Measurements from ENCODE around the gene MYEOV.

MYEOV gene

DNA sequence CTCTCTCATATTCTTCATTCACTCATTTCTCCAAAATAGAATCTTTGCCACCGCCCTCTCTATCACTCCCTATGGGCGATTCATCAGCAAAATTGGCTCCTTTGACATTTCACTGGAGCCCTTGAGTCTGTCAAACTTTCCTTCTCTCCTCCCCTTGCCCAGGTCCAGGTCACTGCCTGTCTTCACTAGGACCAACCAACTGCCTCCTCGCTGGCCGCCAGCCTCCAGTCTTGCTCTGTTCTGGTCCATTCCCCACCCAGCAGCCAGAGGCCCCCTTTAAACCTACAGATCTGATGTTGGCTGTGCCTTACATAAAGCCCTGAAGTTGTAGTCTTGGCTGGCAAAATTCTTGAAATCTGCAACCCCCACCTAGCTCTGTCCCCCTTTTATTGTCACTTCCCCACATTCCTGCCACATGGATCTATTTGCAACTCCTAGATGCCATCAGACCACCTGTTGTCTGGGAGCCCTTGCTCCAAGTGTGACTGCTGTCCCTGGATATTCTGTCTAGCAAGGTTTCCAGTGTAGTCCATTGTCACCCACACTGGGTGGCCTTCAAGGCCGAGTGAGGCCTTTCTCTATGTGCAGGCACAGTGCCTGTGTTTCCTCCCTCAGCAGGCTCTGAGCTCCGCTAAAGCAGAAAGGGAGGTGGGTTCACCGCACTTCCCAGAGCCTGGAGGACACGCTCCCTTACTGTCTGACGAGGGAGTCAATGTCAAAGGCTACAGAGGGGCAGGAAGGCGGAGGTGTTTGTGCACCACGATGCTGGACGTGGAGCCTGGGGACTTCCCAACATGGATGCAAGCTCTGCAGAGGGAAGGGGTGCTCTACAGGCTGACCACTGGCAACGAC, 25.5 kb downstream of the MYEOV start:
- DNase-seq: no peak

DNA sequence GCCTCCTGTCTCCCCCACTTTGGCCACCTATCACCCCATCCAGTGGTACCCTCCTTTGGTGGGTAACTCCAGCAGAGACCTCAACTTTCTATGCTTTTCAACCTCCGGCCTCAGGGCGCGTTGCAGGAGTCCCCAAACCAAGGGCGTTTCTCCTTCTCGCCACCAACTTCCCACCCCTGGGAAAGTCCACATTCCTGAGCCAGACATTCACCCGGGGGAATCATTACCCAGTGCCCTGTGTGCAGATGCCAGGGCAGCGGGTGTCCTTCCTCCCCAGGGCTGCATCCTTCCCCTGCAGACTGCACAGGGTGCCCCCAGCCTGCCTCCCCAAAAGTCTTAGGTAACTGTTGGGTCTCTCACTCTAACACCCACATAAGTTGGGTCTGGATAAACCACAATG, 26.4 kb downstream of the MYEOV start:
- no peak for DNase-seq

DNA sequence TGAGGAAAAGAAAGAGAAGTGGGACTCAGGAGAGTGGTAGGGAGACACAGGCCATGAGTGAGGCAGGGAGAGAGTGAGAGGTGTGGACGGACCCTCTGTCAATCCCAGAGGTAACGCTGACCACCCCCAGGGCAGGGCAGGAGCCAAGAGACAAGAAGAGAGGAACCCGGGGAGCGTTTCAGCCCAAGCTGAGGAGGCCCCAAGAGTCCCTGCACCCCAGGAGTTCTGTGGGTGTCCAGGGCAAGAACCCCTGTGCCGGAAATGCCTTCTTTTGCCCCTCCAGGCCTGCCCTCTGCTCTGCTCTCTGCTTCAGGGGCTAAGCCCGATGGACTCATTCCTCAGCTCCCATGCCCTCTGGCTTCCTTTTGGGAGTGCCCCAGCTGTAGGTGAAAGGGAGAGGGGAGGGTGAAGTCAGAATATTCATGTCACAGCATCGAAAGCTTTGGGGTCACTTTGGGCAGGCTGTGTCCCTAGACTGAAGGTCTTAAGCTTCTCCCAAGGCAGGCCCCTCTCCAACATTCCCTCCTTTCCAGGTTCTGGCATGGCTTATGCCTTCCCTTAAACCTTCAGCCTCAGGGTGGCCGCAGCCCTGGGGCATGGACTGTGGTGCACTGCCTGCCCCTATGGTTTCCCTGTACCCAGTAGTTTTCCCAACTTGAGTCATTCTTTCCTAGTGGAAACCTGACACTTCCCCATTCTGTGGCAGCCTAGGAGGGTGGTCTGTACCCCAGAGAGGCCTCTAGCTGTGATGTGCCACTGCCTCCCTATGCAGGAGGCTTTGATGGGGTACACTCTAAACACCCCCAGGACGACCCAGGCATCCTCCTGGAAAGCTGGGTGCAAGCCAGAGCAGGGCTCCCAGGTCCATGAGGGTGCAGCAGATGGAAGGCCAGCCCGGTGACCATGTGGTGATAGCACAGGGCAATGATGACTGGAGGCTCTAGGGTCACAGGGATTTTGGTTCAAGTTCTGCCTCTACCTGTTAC, 27.1 kb downstream of the MYEOV start:
- DNase-seq: no peak

DNA sequence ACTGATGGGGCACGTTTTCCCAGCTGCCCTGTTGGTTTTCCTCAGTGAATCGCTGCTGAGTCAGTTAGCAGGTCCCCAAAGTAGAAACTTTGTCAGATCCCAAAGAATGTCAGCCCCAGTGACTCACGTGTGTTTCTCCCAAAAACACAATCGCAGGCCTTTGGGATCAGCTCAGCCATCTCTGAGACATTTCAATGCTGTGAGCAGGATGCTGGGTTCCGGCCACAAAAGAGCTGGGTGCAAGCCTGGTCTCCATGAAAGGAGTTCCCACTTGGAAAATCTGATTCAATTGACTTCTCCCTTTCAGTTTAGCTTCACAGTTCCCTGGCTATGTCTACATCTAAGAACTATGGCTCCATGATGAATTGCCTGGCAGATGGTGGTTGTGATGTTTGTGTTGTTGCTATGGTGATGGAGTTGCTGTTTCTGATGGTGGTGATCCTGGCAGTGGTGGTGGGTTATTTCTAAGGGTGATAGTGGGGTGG, 28.0 kb downstream of the MYEOV start:
- DNase-seq: no peak

DNA sequence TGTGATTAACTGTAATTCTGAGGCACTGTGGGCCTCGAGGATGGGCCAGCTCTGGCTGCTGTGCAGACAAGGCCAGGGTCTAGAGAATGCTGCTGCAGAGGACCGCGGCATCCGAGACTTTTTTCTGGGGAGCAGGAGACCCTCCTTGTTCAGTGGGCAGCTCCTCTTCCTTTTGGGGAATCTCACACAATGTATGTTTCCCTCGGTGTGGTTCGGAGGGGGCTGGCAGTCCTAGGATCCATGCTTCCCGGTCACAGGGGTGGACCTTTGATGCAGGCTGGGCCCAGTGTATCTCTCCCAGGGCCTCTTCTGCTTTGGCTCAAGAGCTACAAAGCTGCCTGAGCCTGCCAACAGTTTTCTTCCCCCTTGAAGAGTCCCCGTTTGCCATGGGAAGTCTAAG, 31.5 kb downstream of the MYEOV start:
- no peak for DNase-seq

DNA sequence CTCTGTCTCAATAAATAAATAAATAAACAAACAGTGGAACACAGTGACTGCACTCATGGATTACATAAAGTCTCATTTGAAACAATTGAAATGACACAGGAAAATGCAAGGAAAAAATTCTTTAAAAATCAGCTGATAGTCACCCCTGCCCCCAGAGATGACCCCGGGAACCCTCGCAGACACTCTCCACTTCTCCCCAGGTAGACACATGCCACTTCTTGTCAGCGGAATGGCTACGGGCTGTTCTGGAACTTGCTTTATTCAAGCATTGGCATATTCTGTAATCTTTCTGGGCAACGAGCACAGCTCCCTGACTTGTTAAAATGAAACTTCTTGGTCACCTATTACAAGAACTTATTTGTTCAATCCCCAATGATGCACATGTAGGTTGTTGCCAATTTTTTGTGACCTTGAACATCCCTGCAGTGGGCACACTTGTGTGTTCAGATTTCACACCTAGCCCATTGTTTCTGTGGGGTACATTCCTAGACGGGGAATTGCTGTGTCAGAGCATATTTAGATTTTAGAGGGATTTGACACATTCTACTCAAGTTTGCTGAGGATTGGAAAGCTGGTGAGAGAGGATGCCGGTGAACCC, 32.8 kb downstream of the MYEOV start:
- no peak for DNase-seq

DNA sequence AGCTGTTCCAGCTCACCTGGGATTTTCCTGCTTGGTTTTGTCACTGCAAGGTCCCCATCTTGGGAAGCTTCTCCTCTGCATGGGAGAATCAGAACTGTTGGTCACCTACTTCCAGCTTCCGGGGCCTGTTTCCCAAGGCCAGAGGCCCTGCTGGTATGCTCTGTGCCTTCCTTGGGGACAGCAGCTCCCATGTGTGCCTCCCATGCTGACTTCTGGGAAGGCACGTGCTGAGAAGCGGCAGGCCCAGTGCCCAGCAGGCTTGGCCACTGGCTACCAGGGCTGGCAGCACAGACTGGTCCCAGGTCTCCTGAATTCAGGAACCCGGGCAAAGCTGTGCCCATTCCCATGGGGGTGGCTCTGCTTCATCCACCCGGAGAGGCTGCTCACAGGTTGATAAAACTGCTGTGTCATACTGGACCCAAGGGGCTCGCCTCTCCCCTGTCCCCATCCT, 33.8 kb downstream of the MYEOV start:
- DNase-seq: no peak

DNA sequence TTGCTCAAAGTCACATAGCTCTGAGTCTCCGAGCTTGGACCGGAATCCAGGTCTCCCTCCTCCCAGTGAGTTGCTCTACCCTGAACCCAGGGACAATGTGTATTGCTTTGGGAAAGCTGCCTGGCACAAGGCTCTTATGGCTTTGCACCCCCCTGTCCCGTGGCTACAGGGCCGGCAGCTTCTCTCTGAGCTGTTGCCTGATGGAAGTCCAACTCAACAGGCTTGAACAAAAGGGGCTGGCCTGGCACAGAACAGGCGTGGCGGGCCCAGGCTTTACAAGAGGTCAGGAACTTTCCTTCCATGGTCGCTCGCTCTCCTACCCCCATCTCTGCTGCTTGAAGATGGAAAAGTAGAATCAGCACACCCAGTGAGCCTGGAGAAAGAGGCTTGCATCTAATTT, 34.3 kb downstream of the MYEOV start:
- no peak for DNase-seq

DNA sequence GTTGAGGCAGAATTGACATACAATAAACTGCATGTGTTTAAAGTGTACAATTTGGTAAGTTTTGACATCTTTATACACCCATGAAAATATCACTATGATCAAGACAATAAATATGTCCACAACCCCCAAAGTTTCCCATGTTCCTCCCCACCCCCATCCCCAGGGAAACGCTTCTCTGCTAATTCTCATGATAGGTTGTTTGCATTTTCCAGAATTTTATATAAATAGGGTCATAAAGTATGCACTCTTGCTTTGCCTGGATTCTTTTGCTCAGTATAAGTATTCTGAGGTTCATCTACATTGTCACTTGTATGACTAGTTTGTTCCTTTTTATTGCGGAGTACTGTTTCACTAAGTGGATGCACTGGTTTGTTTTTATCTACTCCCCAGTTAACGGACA, 35.6 kb downstream of the MYEOV start:
- no peak for DNase-seq

DNA sequence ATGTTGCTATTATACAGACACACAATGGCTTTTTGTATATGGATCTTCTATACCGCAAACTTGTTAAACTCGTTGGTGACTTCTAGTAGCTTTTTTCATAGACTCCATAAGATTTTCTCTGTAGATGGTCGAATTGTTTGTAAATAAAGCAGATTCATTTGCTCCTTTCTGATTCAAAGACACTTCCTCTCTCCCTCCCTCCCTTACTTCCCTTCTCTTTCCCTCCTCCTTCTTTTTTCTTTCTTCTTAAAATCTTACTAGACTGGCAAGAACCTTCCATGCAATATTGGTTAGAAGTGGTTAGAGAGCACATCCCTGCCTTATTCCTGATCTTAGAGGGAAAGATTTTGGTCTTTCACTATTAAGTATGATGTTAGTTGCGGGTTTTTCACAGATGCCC, 36.4 kb downstream of the MYEOV start:
- no peak for DNase-seq

DNA sequence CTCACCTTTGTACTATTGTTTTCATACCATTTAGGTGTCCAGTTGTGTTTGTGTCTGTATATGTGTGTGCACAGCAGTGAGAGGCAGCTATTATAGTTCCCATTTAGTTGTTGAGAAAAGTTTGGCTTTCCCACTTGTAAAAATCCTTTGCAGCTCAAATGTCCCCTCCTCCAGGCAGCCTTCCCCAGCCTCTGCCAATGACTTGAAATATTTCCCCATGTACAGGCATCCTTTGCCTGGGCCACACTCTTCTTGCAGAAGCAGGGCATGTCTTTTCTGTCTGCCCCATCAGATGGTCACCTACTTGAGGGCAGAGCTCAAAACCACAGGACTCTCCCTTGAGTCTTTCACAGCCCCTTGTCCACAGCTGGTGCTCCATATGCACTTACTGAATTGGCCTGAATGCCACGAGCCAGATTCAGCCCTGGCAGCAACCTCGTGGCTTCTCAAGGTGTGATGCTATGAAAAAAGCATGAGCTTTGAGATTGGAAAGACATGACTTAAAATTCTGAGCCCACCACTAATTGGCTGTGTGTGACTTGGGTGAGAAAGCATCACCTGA, 39.3 kb downstream of the MYEOV start:
- no peak for DNase-seq

DNA sequence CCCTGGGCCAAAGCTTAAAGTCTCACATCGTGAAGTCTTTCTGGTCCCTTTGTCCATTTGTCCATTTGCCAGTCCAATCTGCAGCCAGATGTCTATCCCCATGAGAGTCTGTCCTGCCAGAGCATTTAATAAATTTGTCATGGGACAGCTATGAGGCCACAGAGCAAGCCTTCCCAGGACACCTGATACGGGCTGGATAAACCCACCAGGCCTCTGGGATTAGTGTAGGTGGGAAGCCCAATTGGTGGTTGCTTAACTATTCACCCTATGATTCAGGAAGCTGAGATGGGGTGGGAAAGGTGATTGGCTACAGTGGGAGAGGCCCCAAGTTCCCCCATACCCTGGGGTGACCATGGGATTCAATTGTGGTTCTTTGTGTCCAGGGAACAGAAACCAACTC, 39.9 kb downstream of the MYEOV start:
- no peak for DNase-seq

DNA sequence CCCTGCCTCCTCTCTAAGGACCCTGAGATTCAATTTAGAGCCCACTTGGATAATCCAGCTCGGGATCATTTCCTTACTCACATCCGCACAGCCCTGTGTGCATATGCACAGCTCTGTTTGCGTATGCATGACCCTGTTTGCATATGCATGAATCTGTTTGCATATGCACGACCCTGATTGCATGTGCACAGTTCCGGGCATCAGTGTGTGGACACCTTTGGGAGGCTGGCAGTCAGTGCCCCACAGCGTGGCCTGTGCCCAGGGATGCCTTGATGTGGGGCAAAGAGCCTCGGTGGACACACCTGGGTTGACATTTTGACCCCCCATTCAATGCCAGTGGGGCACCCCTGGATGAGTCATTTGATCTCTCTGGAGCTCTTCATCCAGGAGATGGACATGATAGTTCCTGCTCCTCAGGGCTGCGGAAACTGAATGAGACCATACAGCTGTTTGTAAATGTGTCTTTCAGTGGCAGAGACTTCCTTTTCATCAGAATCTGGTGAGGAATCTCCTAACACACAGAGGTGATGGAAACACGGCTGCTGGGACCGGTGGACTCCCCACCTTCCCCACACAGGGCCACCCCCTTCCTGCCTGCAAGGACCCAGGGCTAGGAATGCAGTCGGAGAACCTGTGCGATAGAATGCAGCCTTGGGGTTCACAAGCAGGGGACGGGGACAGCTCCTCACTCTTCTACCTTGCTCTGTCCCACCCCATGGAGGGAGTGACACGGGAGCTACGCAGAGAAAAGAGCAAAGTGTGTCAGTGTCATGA, 41.2 kb downstream of the MYEOV start:
- no peak for DNase-seq

DNA sequence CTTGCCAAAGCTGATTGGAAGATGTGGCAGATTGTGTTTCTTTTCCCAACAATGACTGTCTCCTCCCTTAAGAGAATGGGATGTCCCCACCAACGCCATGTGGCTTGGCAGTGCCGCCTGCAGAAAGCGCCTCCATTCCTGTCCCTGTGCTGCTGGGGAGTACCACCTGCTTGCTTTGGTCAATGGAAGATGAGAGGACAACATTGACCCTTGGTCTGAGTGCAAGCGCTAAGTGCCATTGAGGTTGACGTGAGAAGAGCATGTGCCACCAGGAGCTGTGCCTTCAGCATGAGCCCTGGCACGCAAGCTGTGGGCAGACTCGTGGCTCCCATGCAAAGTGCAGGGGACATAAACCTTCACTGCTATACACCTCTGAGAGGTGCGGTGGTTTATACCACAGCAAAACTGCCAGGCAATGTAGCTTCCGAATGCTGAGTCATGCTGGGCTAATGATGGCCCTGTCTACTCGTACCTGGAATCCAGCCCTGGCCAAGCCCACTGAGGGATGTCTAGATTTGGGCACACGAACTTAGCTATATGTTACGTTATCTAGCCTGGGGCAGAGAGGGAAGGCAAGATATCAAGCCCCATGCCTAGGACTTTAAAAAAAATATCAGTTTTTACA, 41.9 kb downstream of the MYEOV start:
- DNase-seq: no peak

DNA sequence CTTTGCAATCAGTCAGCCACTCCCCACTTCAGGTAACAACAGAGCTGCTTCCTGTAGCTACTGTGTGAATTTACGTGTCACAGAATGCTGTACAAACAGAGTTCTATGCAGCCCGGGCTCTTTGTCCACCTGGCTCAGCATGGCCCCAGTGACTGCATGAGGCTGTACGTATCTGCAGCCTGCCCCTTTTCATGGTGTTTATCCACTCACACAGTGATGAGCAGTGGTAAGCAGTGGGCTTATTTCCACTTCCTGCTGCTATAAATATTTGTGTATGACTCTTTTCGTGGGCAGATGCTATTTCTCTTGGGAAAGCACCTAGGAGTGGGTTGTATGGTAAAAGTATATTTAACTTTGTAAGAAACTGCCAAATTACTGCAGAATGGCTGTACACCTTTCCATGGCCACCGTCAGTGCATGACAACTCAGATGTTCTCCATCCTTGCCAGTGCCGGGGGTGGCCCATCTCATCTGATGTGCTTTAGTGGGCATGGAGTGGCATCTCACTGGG, 43.3 kb downstream of the MYEOV start:
- DNase-seq: no peak

DNA sequence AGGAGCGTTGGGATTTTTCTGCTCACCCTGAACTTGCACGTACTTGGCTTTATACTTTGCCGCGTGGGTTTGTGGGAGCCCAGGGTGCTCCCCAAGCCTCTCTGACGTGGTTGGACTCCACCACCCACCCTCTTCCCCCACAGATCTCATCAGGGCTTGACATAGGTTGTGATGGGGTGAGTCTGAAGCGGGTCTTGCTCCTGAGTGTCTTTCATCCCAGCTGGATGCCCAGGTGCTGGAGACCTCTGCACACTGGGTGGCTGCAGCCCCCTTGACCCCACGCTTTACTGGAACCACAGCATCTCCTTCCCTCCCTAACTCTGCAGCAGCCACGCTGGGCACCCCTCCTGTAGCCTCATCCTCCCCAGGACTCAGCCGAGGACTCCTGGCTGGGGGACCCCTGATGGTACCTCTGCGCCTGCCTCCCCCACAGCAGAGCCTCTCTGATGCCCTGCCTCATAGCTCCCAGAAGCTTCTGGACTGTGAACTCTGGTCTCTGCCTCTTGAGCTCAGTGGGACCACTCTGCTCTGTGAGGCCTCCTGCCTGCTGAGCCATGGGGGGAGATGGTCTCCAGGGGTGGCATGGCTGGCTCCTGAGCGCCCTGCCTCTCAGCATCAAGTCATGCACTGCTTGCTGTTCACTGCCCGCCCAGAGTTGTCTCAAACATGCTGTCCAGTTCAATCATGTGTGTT, 45.2 kb downstream of the MYEOV start:
- DNase-seq: no peak

DNA sequence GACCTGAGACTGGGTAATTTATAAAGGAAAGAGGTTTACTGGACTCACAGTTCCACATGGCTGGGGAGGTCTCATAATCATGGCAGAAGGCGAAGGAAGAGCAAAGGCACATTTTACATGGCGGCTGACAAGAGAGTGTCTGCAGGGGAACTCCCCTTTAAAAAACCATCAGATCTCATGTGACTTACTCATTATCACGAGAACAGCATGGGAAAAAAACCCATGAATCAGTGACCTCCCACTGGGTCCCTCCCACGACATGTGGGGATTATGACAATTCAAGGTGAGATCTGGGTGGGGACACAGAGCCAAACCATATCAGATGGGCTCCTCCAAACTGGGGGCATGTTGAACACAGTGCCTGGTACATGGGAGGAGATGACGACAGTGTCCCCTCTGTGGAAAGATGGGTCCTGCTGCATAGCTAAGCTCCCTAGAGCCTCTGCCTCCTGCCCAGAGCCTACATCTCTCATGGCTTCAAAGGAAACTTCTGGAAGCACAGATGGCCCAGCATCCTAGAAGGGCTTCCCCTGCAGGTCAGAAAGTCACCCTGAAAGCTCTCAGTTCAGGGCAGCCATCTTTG, 46.1 kb downstream of the MYEOV start:
- no peak for DNase-seq

DNA sequence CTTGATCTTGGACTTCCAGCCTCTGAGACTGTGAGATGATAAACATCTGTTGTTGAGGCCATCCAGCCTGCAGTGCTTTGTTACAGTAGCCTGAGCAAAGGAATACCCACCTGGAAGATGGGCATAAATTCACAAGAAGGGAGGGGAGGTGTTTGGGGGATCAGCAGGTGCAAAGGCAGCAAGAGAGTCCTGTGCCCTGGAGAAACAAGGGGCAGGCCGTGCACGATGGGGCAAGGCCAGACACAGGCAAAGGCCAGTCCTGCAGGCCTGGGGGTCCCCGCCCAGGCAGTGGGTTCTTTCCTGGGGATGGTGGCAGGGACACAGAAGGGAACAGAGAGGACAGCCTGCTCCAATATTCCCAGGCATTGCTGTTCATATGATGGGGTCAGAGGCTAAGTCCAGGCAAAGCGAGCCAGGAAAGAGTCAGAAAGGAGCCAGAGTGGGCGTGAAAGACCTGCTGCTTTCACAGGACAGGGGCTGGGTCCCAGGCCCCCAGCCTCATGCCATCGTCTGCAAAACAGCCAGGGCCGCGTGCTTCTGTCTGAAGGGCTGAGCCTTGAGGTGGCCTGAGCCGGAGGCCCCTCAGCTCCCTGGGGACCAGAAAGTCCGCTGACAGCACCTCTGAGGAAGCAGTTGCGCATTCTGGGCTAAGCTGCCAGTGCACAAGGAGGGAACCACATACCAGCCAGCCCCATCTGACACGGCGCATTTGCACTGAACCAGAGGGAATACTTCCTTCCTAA, 48.8 kb downstream of the MYEOV start:
- no peak for DNase-seq
